Measurements from ENCODE around the gene GUK1.

GUK1 gene

DNA sequence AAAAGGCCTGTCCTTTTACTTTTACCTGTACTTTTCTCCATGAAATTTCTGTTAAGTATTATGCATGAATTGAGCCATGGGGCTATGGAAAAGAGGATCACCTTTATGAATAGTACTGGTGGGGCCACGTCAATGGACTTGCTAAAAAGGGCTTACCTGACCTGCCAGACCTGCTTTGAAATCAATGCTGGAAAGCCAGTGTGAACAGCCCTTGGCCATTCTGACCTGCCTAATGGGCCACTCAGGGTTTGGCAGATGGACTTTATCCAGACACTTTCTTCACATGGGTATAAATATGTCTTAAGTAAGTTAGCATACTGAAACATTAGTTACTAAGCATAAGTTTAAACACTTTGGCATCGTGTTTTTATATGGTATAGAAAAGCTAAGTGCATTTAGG lies 8.3 kb upstream of the GUK1 start:
- no peak for DNase-seq

- DNase-seq = no peak
Observed at GRCh38 chr1:228134591-228134990, 5.5 kb upstream of the GUK1 start.

DNA sequence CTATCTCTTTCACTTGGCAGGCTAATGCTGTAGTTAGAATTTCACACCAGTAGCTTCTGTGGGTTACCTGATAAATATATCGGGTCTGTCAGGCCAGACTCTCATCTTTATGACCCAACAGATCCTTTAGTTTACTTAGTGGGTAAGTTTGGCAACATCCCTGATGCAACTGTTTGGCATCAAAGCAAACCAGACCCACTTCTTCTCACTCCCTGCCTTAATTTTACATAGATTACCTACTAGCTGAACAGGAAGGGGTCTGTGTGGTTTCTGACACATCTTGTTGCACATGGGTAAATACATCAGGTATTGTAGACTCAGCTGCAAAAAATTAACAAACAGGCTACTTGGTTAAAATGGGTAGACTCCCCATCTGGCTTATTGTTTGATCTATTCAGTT lies 3.2 kb upstream of the GUK1 start:
- DNase-seq = peak in 1 of 2 donors; percentile 24

- no peak for DNase-seq
Observed at GRCh38 chr1:228139406-228139930, 611 bp upstream of the GUK1 start.

- DNase-seq = no peak
Observed at GRCh38 chr1:228140724-228141225, 696 bp downstream of the GUK1 start.

GRCh38 chr1:228141226-228142044 lies 1.4 kb downstream of the GUK1 start:
- DNase-seq = peak in 1 of 2 donors; percentile 54

DNA sequence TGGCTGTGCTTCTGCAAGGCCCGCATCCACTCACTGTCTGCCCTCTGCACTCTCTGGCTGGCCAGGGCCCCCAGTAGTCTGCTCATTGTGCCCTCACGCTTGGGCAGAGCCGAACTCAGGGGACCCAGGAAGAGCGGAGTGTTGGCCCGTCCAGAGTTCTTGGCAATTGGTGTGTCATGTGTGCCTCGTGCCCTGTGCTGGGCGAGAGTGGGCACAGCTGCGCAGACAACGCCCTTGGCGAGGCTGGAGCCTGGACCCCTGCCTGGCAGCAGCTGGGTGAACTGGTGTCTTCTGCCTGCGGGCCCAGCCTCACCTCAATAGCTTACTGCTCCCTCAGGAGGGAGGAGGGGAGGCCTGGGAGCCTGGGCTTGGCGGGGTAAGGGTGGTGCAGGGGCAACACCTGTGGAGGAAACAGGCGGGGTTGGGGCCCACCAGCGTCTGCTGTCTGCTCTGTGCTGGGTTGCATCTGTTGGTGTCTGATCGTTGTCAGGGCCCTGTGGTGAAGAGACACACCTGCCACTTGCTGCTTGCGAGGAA lies 2.1 kb downstream of the GUK1 start:
- DNase-seq = no peak

DNA sequence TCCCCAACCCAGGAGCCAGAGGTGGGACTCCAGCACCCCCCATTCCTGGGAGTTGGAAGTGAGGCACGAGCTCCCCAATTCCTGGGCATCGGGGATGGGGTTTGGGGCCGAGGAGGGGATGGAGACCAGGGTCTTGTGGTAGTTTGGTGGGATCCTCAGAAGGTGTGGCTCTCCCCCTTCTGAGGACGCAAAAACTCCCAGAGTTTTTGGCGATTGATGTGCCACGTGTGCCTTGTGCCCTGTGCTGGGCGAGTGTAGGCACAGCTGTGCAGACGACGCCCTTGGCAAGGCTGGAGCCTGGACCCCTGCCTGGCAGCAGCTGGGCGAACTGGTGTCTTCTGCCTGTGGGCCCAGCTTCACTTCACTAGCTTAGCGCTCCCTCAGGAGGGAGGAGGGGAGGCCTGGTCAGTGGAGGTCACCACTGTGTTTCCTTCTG lies 2.6 kb downstream of the GUK1 start:
- no peak for DNase-seq

GRCh38 chr1:228143480-228144192 lies 3.6 kb downstream of the GUK1 start:
- DNase-seq = no peak

DNA sequence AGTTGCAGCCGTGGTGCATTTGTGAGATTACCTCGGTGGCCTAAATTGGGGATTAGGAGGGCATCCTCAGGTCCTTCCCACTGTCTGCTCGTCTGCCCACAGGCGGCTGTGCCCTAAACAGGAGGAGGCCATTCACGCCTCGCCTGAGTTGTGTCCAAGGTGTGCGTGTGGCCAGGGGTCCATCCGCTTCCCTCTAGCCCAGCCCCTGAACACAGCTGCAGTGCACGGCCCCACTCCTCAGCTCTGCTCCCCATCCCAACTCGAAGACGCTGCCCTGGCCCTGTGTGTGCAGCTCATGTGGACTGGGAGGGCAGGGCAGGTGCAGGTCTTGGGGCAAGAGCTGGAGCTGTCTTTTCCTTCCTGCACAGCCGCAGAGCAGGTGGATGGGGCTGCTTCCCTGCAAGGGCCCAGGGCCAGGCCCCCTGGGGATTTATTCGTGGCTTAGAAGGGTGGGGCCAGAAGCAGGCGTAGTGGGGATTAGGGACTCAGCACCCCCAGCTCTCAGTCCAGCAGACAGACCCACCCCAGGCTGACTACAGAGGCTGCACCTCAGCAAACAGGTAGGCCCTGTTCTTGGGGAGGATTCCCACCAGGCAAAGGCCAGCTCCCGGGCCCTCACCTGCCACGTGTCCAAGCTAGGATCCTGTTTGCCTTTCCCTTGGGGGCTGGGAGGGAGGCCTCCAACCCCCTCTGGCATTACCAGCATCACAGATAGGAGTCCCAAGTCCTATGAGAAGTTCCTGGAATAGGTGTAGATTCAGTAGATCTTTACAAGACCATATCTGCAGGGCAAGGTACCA lies 4.3 kb downstream of the GUK1 start:
- no peak for DNase-seq

DNA sequence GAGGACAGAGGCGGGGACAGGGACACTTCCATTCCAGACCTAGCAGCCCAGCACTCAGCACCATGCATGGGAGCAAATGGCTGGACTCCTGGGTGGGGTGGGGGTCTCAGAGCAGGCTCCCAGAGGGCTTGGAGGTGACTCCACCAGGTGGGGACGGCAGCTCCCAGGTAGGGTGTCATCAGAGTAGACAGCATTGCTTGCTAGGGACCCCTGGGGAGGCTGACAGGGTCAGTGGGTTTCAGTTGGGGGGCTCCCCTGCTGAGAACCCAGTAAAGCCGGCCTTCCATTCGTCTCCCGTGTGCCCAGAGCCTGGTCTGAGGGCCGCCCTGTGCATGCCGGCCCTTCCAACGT lies 4.9 kb downstream of the GUK1 start:
- DNase-seq = no peak

- DNase-seq = no peak
Observed at GRCh38 chr1:228145463-228146416, 5.7 kb downstream of the GUK1 start.

- DNase-seq = no peak
Observed at GRCh38 chr1:228146417-228147150, 6.5 kb downstream of the GUK1 start.

DNA sequence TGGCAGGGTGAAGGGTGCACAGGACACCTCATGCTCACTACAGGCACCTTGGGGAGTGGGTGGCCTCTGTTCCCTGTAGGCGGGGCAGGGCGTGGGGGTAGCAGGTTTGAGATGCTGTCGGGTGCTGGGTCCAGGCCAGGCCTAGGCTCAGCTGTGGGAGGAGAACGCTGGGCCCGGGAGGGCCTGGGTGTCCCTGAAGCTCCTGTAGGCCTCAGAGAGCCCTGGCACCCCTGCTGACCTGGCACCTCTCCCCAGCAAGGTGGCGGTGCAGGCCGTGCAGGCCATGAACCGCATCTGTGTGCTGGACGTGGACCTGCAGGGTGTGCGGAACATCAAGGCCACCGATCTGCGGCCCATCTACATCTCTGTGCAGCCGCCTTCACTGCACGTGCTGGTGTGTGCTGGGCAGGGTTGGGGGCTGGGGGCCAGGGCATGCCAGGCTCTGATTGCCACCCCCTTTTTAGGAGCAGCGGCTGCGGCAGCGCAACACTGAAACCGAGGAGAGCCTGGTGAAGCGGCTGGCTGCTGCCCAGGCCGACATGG lies 7.1 kb downstream of the GUK1 start:
- no peak for DNase-seq

GRCh38 chr1:228147768-228148167 lies 7.7 kb downstream of the GUK1 start:
- no peak for DNase-seq

- no peak for DNase-seq
Observed at GRCh38 chr1:228148196-228148861, 8.2 kb downstream of the GUK1 start.

GRCh38 chr1:228148935-228149405 lies 8.9 kb downstream of the GUK1 start:
- DNase-seq = no peak

DNA sequence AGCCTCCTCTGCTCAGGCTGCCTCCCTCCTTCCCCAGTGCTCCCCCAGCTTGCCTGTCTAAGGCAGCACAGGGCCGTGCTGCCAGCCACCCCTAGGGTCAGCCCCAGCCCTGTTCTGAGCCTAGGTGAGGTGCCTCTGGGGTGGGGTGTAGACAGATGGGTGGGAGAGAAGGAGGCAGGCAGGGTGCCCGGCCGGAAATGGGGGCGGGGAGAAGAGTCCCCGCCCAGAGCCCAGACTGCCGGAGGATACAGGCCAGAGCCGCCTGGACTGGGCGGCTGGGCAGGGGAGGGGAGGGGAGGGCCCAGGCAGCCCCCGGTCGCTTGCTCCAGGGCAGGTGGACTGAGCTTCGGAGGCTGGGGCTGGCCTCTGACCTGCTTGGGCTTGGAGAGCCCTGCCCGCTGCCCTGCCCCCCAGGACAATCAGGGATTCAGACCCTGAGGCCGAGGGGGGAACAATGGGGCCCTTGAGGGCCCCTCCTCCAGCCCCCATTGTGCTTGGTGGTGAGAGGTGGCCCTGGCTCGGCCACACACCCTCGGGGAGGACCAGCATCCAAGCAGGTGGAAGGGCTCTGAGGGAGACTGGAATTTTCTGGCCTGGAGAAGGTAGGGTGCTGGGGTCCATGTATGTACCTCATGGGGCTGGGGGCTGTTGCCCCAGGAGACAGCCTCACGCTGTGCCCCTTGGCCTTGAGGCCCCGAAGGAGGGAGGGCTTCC lies 9.5 kb downstream of the GUK1 start, which contains the start of gene GJC2:
Gene GJC2 (plus strand): TSS at position 525 of the 714 bp plus-strand sequence. CDS start 7,829 bp downstream, outside the sequence.
- no peak for DNase-seq

DNA sequence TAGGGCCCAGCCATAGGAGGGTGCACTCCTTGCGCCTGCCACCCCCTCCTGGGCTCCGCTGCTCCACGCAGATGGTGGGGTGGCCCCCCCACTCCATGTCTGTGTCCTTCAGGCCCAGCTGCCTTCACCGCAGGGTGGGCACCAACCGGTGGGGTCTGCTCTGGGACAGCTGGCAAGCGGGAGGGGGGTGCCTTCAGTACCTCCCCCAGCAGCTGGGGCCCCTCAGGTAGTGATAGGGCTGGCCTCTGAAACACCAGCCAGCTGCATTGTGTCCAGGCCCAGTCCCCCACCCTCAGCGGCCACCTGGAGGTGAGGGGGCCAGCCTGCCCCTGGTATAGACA lies 10.0 kb downstream of the GUK1 start:
- DNase-seq = no peak

Measured in CD4-positive, alpha-beta T cell treated with Interferon alpha-2 for 1 hour (primary cell).